A673 (cell line): ENCODE measurements around the gene MSMO1. TPM values are rescaled to one million over a fixed set of nuclear protein-coding genes. Genes with fewer than 3 reads are reported as not detected.

ENCODE experiments used
- BruUV-seq: library from RNA; stranded (reverse); fragments of 400-500 nt; replicated peaks from 2 replicates; lab custom pipeline; 2021; lab: Mats Ljungman, UMichigan
- CTCF ChIA-PET: fragments of 300-600 bp; sonication (Branson Sonifier 250); formaldehyde crosslinking; loops from one replicate; lab custom pipeline; 2022; ENCODE audit warnings: antibody characterized with exemption; lab: Charles Lee
- POLR2A ChIA-PET: fragments of 300-600 bp; sonication (Branson Sonifier 250); formaldehyde crosslinking; loops from one replicate; lab custom pipeline; 2022; ENCODE audit warnings: antibody characterized with exemption; ENCODE audit not compliant: low non-redundant PET; lab: Charles Lee
- DNase-seq: peaks from one replicate; pipeline ENCODE4 v3.0.0-alpha.2; 2015; ENCODE audit warnings: low spot score
- H3K27ac ChIP-seq: fragments of 200-600 bp; sonication (generic); 2 replicates; pipeline ENCODE4 v1.5.1; 2016; ENCODE audit warnings: mixed run types, low read depth, mild to moderate bottlenecking, mixed read lengths, antibody characterized with exemption, low read length; ENCODE audit not compliant: poor library complexity, severe bottlenecking
- H3K27me3 ChIP-seq: fragments of 200-600 bp; sonication (generic); replicated peaks from 2 replicates; pipeline ENCODE4 v1.6.1; 2017; ENCODE audit warnings: mixed run types, low read depth, mild to moderate bottlenecking, mixed read lengths, antibody characterized with exemption, low read length; ENCODE audit not compliant: insufficient read depth, poor library complexity
- H3K36me3 ChIP-seq: fragments of 200-600 bp; sonication (generic); 2 replicates; pipeline ENCODE4 v1.6.1; 2016; ENCODE audit warnings: mixed run types, mild to moderate bottlenecking, mixed read lengths, antibody characterized with exemption, low read length; ENCODE audit not compliant: insufficient read depth, poor library complexity, severe bottlenecking
- H3K4me1 ChIP-seq: fragments of 200-600 bp; sonication (generic); 2 replicates; pipeline ENCODE4 v1.6.1; 2017; ENCODE audit warnings: mixed run types, mild to moderate bottlenecking, mixed read lengths, antibody characterized with exemption, low read length; ENCODE audit not compliant: insufficient read depth, poor library complexity, severe bottlenecking
- H3K4me3 ChIP-seq: fragments of 200-600 bp; sonication (generic); 2 replicates; pipeline ENCODE4 v1.5.1; 2016; ENCODE audit warnings: low read depth, mixed run types, mild to moderate bottlenecking, mixed read lengths, low read length; ENCODE audit not compliant: poor library complexity, severe bottlenecking
- H3K9me3 ChIP-seq: fragments of 200-600 bp; sonication (generic); 2 replicates; pipeline ENCODE4 v1.6.1; 2016; ENCODE audit warnings: mixed run types, low read depth, mild to moderate bottlenecking, mixed read lengths, antibody characterized with exemption, low read length; ENCODE audit not compliant: poor library complexity, severe bottlenecking
- CTCF ChIP-seq: fragments of 300-800, 200-600 bp; sonication (generic); conservative IDR thresholded peaks from 2 replicates; pipeline ENCODE4 v1.5.1; 2017; ENCODE audit warnings: low read depth, mild to moderate bottlenecking, antibody characterized with exemption, low read length, moderate library complexity, mixed read lengths
- EZH2 ChIP-seq: fragments of 200-600 bp; sonication (generic); IDR thresholded peaks from 2 replicates; pipeline ENCODE4 v1.6.1; 2017; ENCODE audit warnings: borderline replicate concordance, low read depth, mild to moderate bottlenecking, mixed read lengths, antibody characterized with exemption, low read length; ENCODE audit not compliant: poor library complexity, severe bottlenecking
- intact Hi-C: fragments of 100-400 bp; cut with micrococcal nuclease; formaldehyde crosslinking; loops from one replicate; pipeline ENCODE4 v1.10.0; 2022; ENCODE audit not compliant: unreplicated experiment
- total RNA-seq: library from RNA; stranded (reverse); gene quantifications from 2 replicates; pipeline ENCODE4 v1.2.3, GENCODE V29; 2021

The MSMO1 gene
- total RNA-seq, 1 experiment from 2014 or later, result 137 TPM

DNA sequence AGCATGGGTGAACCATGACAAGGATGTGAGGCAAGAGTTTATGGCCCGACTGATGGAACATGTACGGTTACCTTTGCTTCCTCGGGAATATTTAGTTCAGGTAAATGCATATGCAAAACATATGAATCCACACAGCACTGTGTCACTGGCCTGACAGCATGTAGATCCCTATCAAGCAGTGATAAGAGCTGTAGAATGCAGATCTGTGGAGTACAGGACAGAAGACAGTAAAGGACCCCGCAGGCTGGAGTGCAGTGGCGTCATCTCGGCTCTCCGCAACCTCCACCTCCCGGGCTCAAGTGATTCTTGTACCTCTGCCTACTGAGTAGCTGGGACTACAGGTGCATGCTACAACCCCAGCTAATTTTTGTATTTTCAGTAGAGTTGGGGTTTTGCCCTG is 29.8 kb upstream of the MSMO1 start:
- POLR2A ChIA-PET, result no interaction called here
- H3K4me1 ChIP-seq, result peaks cover 7% of the 10 kb centered on the region
- H3K4me3 ChIP-seq, result no peak overlapping the region
- H3K27ac ChIP-seq, result no peak overlapping the region
- BruUV-seq, result no TSS peak
- CTCF ChIA-PET, result interaction anchor here (0.6 kb wide), 1 partner anchor 788 kb away, joined by 3 read pairs; no protein-coding TSS in a partner anchor
- H3K27me3 ChIP-seq, result no peaks in the 10 kb centered on the region
- TF ChIP-seq EZH2, result no peak
- no peak for TF ChIP-seq CTCF
- intact Hi-C loops, result no loop called here
- no peaks in the 10 kb centered on the region for H3K36me3 ChIP-seq
- no peaks in the 10 kb centered on the region for H3K9me3 ChIP-seq
- DNase-seq, result no peak

- H3K4me1 ChIP-seq, result peaks cover 7% of the 10 kb centered on the region
- ChIA-PET CTCF (no interaction called here), POLR2A (no interaction called here)
- no peak overlapping the region for H3K27ac ChIP-seq
- no peak overlapping the region for H3K4me3 ChIP-seq
- no peaks in the 10 kb centered on the region for H3K27me3 ChIP-seq
- H3K36me3 ChIP-seq, result no peaks in the 10 kb centered on the region
- no peak for TF ChIP-seq EZH2
- no peak for TF ChIP-seq CTCF
- no TSS peak for BruUV-seq
- H3K9me3 ChIP-seq, result no peaks in the 10 kb centered on the region
- intact Hi-C loops, result no loop called here
- no peak for DNase-seq
Measured at GRCh38 chr4:165299399-165300060, 27.9 kb upstream of the MSMO1 start.

GRCh38 chr4:165301833-165302232 is 25.6 kb upstream of the MSMO1 start:
- DNase-seq, result no peak
- peaks cover 7% of the 10 kb centered on the region for H3K4me1 ChIP-seq
- H3K27ac ChIP-seq, result no peak overlapping the region
- H3K9me3 ChIP-seq, result no peaks in the 10 kb centered on the region
- TF ChIP-seq EZH2, result no peak
- TF ChIP-seq CTCF, result no peak
- POLR2A ChIA-PET, result no interaction called here
- CTCF ChIA-PET, result no interaction called here
- H3K36me3 ChIP-seq, result no peaks in the 10 kb centered on the region
- intact Hi-C loops, result no loop called here
- no peak overlapping the region for H3K4me3 ChIP-seq
- no TSS peak for BruUV-seq
- H3K27me3 ChIP-seq, result no peaks in the 10 kb centered on the region
